SK-N-SH (cell line): ENCODE measurements around the gene PTPN2. TPM values are rescaled to one million over a fixed set of nuclear protein-coding genes. Genes with fewer than 3 reads are reported as not detected.

Experiments used
- CTCF ChIA-PET: fragments of 300-600, 350-600 bp; formaldehyde crosslinking; extraction: SDS; loops from one replicate; lab custom pipeline; 2021; lab: Yijun Ruan, JAX
- POLR2A ChIA-PET: fragments of 350-600 bp; sonication (Branson Sonifier 250); formaldehyde crosslinking; extraction: SDS; loops from one replicate; lab custom pipeline; 2020; ENCODE audit warnings: antibody characterized with exemption, inconsistent platforms; lab: Yijun Ruan, JAX
- DNase-seq: peaks from one replicate; pipeline ENCODE4 v3.0.0; 2012
- H2AFZ ChIP-seq: fragments of 200-600 bp; sonication (generic); 2 replicates; pipeline ENCODE4 v1.8.1; 2016; ENCODE audit warnings: antibody characterized with exemption, mild to moderate bottlenecking, low read depth
- H3F3A ChIP-seq: fragments of 200-600 bp; sonication (generic); replicated peaks from 2 replicates; pipeline ENCODE3; 2016; ENCODE audit warnings: antibody characterized with exemption, mild to moderate bottlenecking; ENCODE audit not compliant: insufficient read depth
- H3K27ac ChIP-seq, 2 experiments: fragments of 200-500 bp in 1 of 2; fragments of 200-600 bp in 1 of 2; sonication (Bioruptor generic) in 1 of 2; sonication (generic), shearing (Covaris generic) in 1 of 2; 2 replicates each; pipeline versions ENCODE4 v1.5.1 to v1.6.1; 2014 to 2016; ENCODE audit warnings: low read depth in 2 of 2, inconsistent platforms in 1 of 2, low read length in 1 of 2, mild to moderate bottlenecking in 1 of 2, mixed read lengths in 1 of 2
- H3K27me3 ChIP-seq: fragments of 200-600 bp; sonication (generic), shearing (Covaris generic); 2 replicates; pipeline ENCODE4 v1.6.1; 2016; ENCODE audit warnings: mixed run types; ENCODE audit not compliant: insufficient read depth
- H3K36me3 ChIP-seq, 2 experiments: fragments of 200-500 bp in 1 of 2; fragments of 200-600 bp in 1 of 2; sonication (Bioruptor generic) in 1 of 2; sonication (generic) in 1 of 2; replicated peaks in 1 of 2; 2 replicates each; pipeline versions ENCODE3 to v1.5.1; 2014 to 2016; ENCODE audit warnings: low read length in 1 of 2, mild to moderate bottlenecking in 1 of 2; ENCODE audit not compliant: insufficient read depth in 2 of 2, control insufficient read depth in 1 of 2
- H3K4me1 ChIP-seq, 2 experiments: fragments of 200-500 bp in 1 of 2; fragments of 200-600 bp in 1 of 2; sonication (Bioruptor generic) in 1 of 2; sonication (generic), shearing (Covaris generic) in 1 of 2; 2 replicates each; pipeline versions ENCODE4 v1.5.1 to v1.6.1; 2014 to 2016; ENCODE audit warnings: low read depth in 1 of 2, low read length in 1 of 2, mixed run types in 1 of 2; ENCODE audit not compliant: insufficient read depth in 2 of 2, control insufficient read depth in 1 of 2
- H3K4me2 ChIP-seq: fragments of 200-600 bp; sonication (generic), shearing (Covaris generic); 2 replicates; pipeline ENCODE4 v1.6.1; 2017; ENCODE audit warnings: mixed run types
- H3K4me3 ChIP-seq, 2 experiments: fragments of 200-500 bp in 1 of 2; fragments of 200-600 bp in 1 of 2; sonication (Bioruptor generic) in 1 of 2; sonication (generic), shearing (Covaris generic) in 1 of 2; 2 replicates each; pipeline versions ENCODE4 v1.5.1 to v1.8.1; 2014 to 2016; ENCODE audit warnings: low read depth in 2 of 2, inconsistent platforms in 1 of 2, low read length in 1 of 2, mild to moderate bottlenecking in 1 of 2, mixed read lengths in 1 of 2, moderate library complexity in 1 of 2
- H3K79me2 ChIP-seq: fragments of 200-600 bp; sonication (generic); 2 replicates; pipeline ENCODE4 v1.8.1; 2017; ENCODE audit warnings: mild to moderate bottlenecking; ENCODE audit not compliant: insufficient read depth
- H3K9ac ChIP-seq: fragments of 200-600 bp; sonication (generic); 2 replicates; pipeline ENCODE4 v1.6.1; 2017; ENCODE audit warnings: mixed run types
- H3K9me2 ChIP-seq: fragments of 200-600 bp; sonication (generic); 2 replicates; pipeline ENCODE4 v1.6.1; 2017; ENCODE audit warnings: mixed run types
- H3K9me3 ChIP-seq: fragments of 200-600 bp; sonication (generic); 2 replicates; pipeline ENCODE4 v1.6.1; 2017; ENCODE audit warnings: mixed run types, mild to moderate bottlenecking, moderate library complexity
- H4K20me1 ChIP-seq: fragments of 200-600 bp; sonication (generic); 2 replicates; pipeline ENCODE4 v1.6.1; 2017; ENCODE audit warnings: mild to moderate bottlenecking, mixed run types; ENCODE audit not compliant: insufficient read depth
- EP300 ChIP-seq, 2 experiments: IDR thresholded peaks; 2 replicates each; pipeline versions ENCODE4 v1.4.0 to v1.6.1; 2012; ENCODE audit warnings: borderline replicate concordance in 1 of 2, low read depth in 1 of 2, low read length in 1 of 2
- EZH2phosphoT487 ChIP-seq: fragments of 200-600 bp; sonication (generic); IDR thresholded peaks from 2 replicates; pipeline ENCODE4 v1.6.1; 2017; ENCODE audit warnings: low read depth, mixed run types, mild to moderate bottlenecking, antibody characterized with exemption, moderate library complexity, borderline replicate concordance
- FOSL2 ChIP-seq: IDR thresholded peaks from 2 replicates; pipeline ENCODE4 v1.4.0; 2012; ENCODE audit warnings: low read depth, mild to moderate bottlenecking, moderate library complexity, borderline replicate concordance
- GABPA ChIP-seq: IDR thresholded peaks from 2 replicates; pipeline ENCODE4 v1.4.0; 2012; ENCODE audit warnings: low read depth, mild to moderate bottlenecking
- GATA2 ChIP-seq: sonication (generic); formaldehyde crosslinking; IDR thresholded peaks from 2 replicates; pipeline ENCODE4 v1.5.0; 2020; ENCODE audit warnings: mild to moderate bottlenecking, missing genetic modification reagents
- JUND ChIP-seq: IDR thresholded peaks from 2 replicates; pipeline ENCODE4 v1.4.0; 2012
- MAX ChIP-seq: IDR thresholded peaks from 2 replicates; pipeline ENCODE4 v1.4.0; 2012; ENCODE audit warnings: low read depth
- MEF2A ChIP-seq: IDR thresholded peaks from 2 replicates; pipeline ENCODE4 v1.4.0; 2012; ENCODE audit warnings: low read depth, borderline replicate concordance
- PBX3 ChIP-seq: IDR thresholded peaks from 2 replicates; pipeline ENCODE4; 2012
- POLR2AphosphoS5 ChIP-seq: IDR thresholded peaks from 2 replicates; pipeline ENCODE4 v1.6.1; 2012; ENCODE audit warnings: low read depth, low read length
- RCOR1 ChIP-seq: fragments of 150-350 bp; IDR thresholded peaks from 2 replicates; pipeline ENCODE4 v1.6.1; 2017; ENCODE audit warnings: antibody characterized with exemption, low read length
- RFX5 ChIP-seq: IDR thresholded peaks from 2 replicates; pipeline ENCODE4 v1.6.1; 2012; ENCODE audit warnings: mild to moderate bottlenecking, improper control_type of control experiment, low read length
- SMC3 ChIP-seq: IDR thresholded peaks from 2 replicates; pipeline ENCODE4 v1.6.1; 2012; ENCODE audit warnings: low read depth, low read length, improper control_type of control experiment
- TAF1 ChIP-seq: IDR thresholded peaks from 2 replicates; pipeline ENCODE4 v1.6.1; 2012; ENCODE audit warnings: low read depth, mild to moderate bottlenecking, low read length, moderate library complexity, borderline replicate concordance
- USF1 ChIP-seq: IDR thresholded peaks from 2 replicates; pipeline ENCODE4 v1.4.0; 2012; ENCODE audit warnings: low read depth, borderline replicate concordance
- WGBS: methylation state at CpG from one replicate; pipeline ENCODE4 v1.1.6; 2017; ENCODE audit warnings: low lambda C conversion rate; 5-methylcytosine and 5-hydroxymethylcytosine counted together
- polyA plus RNA-seq, 3 experiments: library from polyadenylated mRNA; depleted of rRNA; stranded (reverse); fragments of >200 nt; gene quantifications; 2 replicates each; pipeline ENCODE4 v1.2.3, GENCODE V29; 2012
- TF ChIP-seq, protein P1 (sequence below): IDR thresholded peaks from 2 replicates; pipeline ENCODE4 v1.4.0; 2012; ENCODE audit warnings: low read depth, borderline replicate concordance

Gene PTPN2
- polyA plus RNA-seq, 1 of the 3 experiments (the other 2 are of a cell fraction): 11.2 TPM

DNA sequence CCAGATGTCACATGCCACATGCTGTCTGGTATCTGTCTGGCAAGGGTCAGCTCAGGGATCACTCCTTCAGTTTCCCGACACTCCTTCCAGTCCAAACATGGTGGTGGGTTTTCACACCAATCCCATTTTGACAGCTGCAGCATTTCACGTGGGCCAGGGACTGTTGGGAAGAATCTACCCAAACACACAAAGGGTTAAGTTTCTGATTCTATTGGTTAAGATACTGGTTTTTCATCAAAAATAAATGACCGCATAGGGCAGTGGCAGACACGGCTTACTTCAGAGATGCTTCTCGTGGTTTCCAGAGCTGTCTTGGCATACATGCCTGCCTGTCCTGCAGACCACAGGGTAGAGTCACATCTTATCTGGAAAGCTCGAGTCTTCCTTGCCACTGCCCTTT lies 101.5 kb downstream of the PTPN2 start (continued):
- TF ChIP-seq, protein P1, sequence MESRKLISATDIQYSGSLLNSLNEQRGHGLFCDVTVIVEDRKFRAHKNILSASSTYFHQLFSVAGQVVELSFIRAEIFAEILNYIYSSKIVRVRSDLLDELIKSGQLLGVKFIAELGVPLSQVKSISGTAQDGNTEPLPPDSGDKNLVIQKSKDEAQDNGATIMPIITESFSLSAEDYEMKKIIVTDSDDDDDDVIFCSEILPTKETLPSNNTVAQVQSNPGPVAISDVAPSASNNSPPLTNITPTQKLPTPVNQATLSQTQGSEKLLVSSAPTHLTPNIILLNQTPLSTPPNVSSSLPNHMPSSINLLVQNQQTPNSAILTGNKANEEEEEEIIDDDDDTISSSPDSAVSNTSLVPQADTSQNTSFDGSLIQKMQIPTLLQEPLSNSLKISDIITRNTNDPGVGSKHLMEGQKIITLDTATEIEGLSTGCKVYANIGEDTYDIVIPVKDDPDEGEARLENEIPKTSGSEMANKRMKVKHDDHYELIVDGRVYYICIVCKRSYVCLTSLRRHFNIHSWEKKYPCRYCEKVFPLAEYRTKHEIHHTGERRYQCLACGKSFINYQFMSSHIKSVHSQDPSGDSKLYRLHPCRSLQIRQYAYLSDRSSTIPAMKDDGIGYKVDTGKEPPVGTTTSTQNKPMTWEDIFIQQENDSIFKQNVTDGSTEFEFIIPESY: no peak

DNA sequence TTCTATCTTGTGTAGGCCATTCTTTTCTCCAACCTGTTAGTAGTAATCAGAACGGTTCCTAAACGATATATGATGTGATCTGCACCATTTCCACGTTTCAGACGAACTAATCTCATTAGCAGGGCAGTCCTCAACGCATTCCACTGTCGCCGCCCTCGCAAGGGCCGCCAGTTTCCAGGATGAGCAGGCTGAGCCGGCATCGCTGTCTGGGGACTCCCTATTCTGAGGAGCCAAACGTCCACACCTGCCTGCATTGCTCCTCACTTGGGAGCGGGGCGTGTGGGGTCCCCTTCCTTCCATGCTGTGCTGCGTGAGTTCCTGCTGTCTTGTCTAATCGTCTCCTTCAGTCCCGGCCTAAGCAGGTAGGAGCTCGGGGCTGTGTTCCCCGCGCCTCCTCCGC lies 104.6 kb downstream of the PTPN2 start:
- Histone ChIP-seq H4K20me1 (no peaks in the 10 kb centered on the region), H3K9me2 (no peaks in the 10 kb centered on the region), H3K27ac (no peak overlapping the region), H3K4me1 (no peaks in the 10 kb centered on the region), H3F3A (no peaks in the 10 kb centered on the region), H2AFZ (no peak overlapping the region), H3K9me3 (no peaks in the 10 kb centered on the region)
- DNase-seq: no peak
- 79% methylated on average over 21 of the region's 21 CpGs for WGBS
- POLR2A ChIA-PET: no interaction called here
- no peak for TF ChIP-seq RFX5
- TF ChIP-seq, protein P1: no peak
- no peak for TF ChIP-seq GATA2 (CRISPR knock-in tag)
- TF ChIP-seq, all 33 proteins: peak for 0
- no peaks in the 10 kb centered on the region for H3K36me3 ChIP-seq
- H3K4me2 ChIP-seq: no peak overlapping the region
- H3K27me3 ChIP-seq: no peaks in the 10 kb centered on the region
- CTCF ChIA-PET: no interaction called here
- no peaks in the 10 kb centered on the region for H3K79me2 ChIP-seq
- H3K4me3 ChIP-seq: no peak overlapping the region
- H3K9ac ChIP-seq: no peak overlapping the region

DNA sequence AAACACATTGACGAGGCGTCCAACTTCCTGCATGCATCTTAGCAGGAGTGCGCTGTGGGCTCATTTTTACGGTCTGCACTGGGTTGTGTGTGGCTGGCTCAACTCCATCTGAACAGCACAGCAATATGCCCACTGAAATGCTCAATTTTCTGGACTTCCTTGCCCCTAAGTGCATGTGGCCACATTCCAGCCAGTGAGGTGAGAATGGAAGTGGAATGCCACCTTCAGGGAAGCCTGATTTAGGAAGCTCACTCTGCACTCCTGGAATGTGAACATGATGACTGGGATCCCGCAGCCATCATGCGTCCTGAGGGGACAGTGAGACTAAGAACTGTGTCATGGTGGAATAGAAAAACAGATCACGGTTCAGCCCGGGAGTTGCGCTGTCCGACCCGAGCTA lies 105.0 kb downstream of the PTPN2 start:
- Histone ChIP-seq H3K9me3 (no peaks in the 10 kb centered on the region), H3K4me1 (no peaks in the 10 kb centered on the region), H3K4me2 (no peak overlapping the region), H3F3A (no peaks in the 10 kb centered on the region), H3K36me3 (no peaks in the 10 kb centered on the region), H3K27me3 (no peaks in the 10 kb centered on the region), H2AFZ (no peak overlapping the region), H3K79me2 (no peaks in the 10 kb centered on the region), H4K20me1 (no peaks in the 10 kb centered on the region), H3K4me3 (no peak overlapping the region), H3K9me2 (no peaks in the 10 kb centered on the region), H3K27ac (no peak overlapping the region), H3K9ac (no peak overlapping the region)
- DNase-seq: no peak
- ChIA-PET CTCF (no interaction called here), POLR2A (no interaction called here)
- WGBS: over 99% methylated on average over 8 of the region's 11 CpGs
- TF ChIP-seq MEF2A (no peak), EP300 (IDR thresholded peaks at IDR 0.05; ENCODE audit: borderline replicate concordance in 1 of 2, low read depth in 1 of 2, low read length in 1 of 2) (no peak), FOSL2 (no peak), GABPA (no peak), EZH2phosphoT487 (no peak), RCOR1 (no peak), RFX5 (no peak), PBX3 (no peak), POLR2AphosphoS5 (no peak), USF1 (no peak), SMC3 (no peak), TAF1 (no peak), MAX (no peak), JUND (no peak)
- TF ChIP-seq, protein P1: no peak
